GM12891 (cell line): ENCODE measurements around the gene ARHGAP15.

Experiments
- POLR2A ChIP-seq: IDR thresholded peaks from 2 replicates; pipeline ENCODE4 v1.6.1; 2011; ENCODE audit warnings: low read depth, low read length, control low read depth
- POLR2AphosphoS5 ChIP-seq: IDR thresholded peaks from 2 replicates; pipeline ENCODE4 v1.6.1; 2011; ENCODE audit warnings: low read depth, low read length, control low read depth
- TAF1 ChIP-seq: IDR thresholded peaks from 2 replicates; pipeline ENCODE4 v1.6.1; 2011; ENCODE audit warnings: low read depth, low read length, control low read depth

DNA sequence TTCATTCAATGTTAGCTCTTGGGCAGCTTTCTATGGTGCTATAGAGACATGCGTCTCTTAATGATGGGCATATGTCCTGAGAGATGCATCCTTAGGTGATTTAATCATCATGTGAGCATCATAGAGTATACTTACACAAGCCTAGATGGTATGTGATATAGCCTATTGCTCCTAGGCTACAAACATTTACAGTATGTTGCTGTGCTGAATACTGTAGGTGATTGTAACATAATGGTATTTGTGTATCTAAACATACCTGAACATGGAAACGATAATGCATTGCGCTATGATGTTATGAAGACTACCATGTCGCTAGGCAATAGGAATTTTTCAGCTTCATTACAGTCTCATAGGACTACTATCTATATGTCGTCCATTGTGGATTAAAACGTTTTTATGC is 89.4 kb downstream of the ARHGAP15 start:
- TF ChIP-seq POLR2AphosphoS5 = no peak
- TF ChIP-seq TAF1 = no peak
- TF ChIP-seq POLR2A = no peak
